TTC549 (cell line): ENCODE results near the gene AQP12A.
"Not testable (repeated sequence)": the region's sequence is repeated elsewhere in the genome, so short reads cannot be mapped to it uniquely, and the experiment has no call there.

Experiments used
- FAIRE-seq: peaks from 2 replicates; lab custom pipeline; 2012; peaks lifted over from hg19 to GRCh38; lab: Jason Lieb, UNC

Gene AQP12A

DNA sequence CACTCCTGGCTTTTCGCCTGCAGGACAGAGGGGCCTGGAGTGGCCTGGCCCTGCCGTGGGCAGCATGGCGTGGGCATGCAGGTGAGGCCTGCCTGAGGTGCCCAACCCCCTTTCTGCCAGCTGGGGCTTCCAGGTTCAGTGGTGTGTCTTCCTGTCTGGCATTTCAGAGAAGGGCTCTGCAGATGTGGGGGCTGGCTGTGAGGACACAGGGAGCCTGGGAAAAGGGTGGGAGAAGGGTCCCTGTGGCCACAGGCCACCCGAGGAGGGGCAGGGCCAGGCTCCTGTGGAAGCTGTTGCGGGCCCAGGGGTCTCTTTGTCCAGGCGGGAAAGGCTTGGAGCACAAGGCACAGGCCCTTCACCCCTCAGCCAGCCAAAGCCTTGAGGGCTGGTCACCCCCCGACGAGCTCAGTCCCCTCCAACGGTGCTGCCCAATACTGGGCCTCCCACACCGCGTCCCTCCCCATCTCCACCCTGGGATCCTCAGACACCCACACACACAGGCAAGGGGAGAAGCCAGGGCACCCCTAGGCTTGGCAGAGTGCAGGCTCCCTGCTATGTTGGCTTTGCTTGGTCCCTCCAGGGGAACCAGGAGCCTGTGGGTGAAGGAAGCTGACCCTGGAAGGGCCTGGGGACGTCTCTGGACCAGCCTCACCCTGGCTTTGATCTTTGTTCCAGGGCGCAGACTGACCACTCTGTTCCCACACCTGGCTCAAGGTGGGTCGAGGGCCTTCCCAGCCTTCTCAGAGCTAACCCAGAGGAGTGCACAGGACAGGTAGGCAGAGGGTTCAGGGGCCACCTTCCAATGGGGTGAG lies 3.7 kb upstream of the AQP12A start:
- no peak for FAIRE-seq

DNA sequence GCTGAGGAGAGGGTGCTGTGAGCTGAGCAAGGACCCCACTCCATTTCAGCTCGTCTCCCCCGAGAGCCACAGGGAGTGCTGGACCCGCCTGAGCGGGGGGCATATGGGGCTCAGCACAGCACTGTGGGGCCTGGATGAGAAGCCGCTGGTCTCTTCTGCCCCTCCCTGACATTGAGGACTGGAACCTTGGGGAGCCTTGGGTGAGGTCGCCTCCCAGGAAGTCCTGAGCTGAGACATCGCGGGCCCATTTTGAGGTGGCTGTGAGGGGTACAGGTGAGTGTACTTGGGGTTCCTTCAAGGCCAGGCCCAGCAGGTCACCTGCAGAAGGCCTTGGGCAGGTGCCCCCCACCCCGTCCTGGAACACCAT lies 3.1 kb upstream of the AQP12A start:
- no peak for FAIRE-seq

DNA sequence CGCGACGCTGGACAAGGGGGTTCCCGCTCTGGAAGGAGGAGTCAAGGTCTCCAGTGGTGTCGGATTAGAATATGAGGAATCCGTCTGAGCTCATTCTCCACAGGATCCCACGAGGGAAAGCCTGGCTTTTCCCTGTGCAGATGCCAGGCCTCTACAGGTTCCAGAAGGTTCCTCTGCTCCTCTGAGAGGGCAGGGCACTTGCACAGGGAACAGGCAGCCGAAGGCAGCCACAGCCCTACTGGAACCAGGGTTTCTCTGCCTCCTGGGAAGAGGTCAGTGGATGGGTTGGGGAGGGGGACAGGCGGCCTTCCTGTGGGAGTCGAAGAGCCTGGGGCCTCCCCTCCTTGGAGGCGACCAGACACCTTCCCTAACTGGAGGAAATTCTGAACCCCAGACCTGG lies 1.7 kb upstream of the AQP12A start:
- no peak for FAIRE-seq

DNA sequence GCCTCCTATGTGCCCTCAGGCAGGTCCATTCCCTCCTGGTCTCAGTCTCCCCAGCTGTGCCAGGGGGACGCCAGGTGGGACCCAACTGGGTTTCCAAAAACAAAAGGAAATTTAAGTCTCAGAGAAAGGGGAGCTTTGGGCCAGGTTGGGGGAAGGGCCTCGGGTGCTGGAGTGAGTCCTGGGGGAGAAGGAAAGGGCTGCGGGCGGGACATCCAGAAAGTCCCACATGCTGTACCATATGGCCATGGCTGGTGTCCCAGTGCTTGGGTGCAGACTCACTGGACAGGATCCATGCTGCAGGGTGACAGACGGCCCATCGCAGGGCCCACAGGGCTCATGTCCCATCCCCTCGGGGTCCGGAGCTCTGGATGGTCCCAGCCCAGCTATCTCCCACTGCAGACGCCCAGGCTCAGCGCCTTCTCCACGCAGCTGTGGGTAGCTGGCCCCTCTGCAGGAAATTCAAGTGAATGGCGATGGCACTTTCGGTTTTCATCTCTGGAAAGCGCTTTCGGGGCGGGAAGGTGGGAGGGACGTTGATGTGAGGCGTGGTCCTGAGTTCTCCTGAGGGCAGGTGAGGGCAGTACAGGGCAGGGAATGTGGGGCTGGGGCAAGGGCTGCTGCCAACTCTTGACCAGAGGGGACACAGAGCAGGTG lies 1.1 kb upstream of the AQP12A start:
- FAIRE-seq = not testable (repeated sequence)

DNA sequence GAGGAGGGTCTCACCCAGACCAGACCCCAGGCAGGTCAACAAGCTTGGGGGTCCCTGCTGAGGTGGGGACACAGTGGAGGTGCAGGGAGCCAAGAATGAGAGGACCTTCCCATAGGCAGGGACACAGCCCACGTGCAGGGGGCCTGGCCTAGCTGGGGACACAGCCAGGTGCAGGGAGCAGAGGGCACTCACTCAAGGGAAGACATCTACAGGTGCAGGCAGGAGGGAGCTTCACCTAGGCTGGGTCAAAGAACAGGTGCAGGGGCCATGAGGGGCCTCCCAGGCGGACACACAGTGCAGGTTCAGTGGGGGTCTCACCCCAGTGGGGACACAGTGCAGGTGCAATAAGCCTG lies 615 bp upstream of the AQP12A start:
- not testable (repeated sequence) for FAIRE-seq

DNA sequence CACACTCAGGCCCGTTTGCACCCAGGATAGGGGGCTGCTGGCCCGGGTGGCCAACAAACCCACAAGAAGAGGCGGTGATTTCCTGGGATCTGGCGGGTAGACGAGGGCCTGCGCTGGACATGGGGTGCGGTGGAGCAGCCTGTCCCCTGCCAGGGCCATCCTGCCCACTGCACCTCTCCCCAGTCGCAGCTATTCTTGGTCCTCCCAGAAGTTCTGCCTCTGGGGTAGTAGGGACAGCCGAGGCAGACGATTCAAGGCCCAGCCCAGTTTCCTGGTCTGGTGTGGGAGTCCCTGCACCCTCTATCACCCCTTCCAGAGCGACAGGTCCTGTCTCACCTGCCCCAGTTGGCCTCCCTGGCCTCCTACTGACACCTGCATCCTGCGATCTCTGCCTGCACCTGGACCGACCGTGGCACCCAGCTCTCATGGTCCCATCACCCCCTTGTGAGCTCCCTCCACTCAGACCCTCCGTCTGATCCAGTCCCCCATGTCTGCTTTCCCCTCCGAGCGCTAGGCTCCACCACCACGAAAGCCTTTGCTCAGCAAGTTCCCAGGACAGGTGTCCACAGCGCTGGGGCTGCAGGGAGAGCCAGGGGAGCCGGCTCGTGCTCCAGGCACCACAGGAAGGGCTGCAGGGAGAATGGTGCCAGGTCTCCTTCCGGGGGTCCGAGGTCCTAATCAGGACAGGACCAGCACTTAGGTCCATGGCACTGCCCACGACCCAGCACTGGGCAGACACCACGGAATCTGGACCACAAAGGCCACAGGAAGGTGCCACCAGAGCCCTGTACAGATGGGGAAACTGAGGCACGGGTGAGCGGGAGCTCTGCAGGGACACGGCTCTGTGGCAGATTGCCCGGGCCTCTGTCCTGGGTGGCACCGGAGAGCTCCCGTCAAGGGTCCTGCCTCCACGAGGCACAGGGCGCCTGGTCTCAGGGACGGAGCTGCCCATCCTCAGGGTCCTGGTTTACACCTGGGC lies 1.2 kb downstream of the AQP12A start:
- FAIRE-seq = not testable (repeated sequence)

DNA sequence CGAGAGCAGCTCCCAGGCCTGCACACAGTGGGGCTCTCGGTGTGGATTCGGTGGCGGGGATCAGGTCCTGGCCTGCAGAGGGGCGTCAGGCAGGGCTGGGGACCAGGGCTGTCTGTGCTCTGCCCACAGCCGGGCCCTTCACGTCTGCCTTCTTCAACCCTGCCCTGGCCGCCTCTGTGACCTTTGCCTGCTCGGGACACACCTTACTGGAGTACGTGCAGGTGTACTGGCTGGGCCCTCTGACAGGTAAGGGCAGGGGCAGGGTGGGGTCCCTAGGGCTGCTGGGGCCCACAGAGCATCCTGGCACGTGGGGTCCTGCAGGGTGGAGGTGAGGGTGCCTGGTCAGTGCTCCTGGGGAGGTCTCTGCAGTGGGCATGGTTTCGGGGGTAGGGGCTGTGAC lies 2.6 kb downstream of the AQP12A start:
- FAIRE-seq = not testable (repeated sequence)

DNA sequence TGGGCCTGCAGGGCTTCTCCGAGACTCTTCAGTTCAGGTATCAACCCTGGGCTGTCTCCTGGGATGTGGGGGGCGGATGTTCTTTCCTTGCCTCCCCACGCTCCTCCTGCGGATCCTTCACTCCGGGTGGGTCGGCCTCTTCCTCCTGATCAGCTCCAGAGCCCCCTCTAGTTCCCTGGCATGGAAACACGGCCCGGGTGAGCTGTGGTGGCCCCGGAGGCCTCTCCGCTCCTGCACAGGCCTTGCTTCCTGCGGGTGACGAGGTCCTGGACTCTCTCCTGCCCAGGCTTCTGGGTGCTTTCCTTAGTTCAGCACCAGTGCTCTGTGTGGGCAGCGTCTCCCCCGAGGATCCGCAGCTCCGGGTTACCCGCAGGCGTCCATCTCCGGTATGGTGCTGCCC lies 3.9 kb downstream of the AQP12A start:
- FAIRE-seq = not testable (repeated sequence)

DNA sequence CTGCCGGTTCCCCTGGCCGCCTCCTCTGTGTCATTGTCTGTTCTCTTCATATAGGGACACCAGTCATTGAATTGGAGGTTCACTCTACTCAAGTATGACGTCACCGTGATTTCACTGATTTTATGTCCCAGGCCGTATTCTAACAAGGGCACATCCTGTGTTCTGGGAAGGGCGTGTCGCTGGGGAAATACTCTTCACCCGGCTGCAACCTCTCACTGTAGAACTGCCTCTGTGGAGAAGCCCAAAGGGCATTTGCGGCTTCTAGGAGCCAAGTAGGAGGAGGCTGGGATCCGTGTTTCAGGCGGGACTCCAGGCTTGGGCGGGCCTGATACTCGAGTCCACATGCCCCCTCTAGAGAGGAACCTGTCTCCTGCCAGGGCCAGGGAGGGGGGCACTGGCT lies 4.8 kb downstream of the AQP12A start:
- not testable (repeated sequence) for FAIRE-seq

DNA sequence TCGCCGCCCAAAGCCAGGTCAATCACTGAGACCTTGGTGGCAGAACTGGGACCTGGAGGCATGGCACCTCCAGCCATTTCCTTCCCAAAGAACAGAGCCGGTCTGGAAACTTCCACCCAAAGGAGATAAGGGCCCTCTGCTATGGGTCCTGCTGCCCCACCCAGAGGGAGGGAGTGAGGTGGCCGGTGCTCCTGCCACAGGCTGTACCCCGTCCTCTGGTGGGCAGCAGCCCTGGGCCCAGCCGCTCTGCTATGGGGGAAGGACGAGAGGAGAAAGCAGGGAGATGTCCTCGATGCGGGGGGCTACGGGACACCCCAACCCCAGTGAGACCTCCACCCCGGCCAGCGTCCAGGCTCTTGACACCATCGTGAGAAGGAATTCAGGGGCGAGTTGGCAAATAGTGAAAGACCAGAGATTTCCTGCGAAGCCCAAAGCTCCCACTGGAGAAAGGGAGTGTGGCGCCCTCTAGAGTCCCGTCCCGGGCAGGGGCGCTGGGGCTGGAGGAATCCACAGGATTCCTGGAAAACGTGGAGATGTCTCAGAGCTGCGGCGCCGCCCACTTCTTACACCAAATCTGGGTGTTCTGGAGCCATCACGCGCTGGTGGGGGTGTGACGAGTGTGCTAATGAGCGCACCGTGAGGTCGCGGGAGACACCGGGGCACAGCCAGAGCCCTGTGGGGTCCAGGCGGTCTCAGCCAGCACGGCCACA lies 7.3 kb downstream of the AQP12A start:
- FAIRE-seq = peak; percentile 73

DNA sequence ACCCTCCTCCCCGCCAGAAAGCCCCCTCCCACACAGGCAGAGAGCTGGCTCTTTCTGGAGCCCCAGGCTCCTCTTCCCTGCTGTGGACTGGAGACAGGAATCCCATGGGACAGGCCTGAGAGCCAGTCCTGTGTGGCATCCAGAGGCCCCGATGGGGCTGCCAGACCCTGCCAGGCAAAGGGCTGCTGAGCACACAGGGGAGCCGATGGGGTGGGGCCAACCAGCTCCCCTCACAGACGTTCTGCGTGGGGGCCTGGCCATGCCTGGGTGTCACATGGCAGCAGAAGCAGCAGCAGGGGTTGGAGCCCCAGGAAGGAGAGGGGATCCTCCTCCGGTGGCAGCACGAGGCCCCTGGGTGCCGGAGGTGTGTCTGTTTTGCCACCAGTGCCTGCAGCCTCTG lies 8.2 kb downstream of the AQP12A start:
- FAIRE-seq = not testable (repeated sequence)

DNA sequence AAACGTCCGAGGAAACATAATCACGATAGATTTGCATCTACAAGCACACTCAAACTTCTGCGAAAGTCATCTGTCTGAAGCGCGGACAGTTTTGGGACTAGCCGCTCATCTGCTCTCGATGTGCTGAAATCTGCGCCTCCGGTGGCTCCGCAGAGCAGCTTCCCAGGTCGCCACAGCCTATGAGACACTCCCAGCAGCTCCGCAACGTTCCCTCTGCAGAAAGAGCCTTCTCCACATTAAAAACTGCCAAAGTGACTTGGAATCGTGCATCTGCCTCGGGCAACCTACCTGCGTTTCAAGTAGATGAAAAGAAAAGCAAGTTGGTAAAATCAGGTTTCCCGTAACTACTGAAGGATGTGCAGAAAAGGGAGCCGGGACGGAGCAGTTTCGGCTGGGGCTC lies 8.9 kb downstream of the AQP12A start:
- FAIRE-seq = not testable (repeated sequence)

DNA sequence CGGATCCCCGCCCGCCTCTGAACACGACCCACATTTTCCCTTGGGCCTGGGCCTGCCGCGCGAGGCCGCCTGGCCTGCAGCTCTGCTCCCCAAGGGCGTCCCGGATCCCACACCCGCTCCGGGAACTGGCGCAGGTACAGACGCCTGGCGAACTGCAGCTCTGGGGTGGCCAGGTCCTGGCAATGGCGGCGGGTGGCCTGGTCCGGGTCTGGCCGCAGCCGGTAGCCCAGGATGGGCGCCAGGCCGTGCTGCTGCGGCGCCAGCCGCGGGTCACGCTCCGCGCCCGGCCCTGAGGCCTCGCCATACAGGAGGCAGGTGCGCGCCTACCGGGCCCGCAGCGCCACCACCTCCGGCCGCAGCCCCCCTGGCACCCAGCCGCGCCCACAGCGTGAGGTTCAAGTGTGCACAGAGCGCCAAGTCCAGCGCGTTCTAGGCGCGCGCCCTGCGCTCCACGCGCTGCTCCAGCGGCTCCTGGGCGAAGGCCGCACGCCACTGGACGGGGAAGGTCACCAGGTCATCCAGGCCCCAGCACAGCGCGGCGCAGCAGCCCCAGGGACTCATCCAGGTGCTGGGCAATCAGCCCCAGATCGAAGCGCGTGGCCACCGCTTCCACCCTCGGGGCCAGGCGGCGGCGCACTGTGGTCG lies 9.5 kb downstream of the AQP12A start:
- no peak for FAIRE-seq

DNA sequence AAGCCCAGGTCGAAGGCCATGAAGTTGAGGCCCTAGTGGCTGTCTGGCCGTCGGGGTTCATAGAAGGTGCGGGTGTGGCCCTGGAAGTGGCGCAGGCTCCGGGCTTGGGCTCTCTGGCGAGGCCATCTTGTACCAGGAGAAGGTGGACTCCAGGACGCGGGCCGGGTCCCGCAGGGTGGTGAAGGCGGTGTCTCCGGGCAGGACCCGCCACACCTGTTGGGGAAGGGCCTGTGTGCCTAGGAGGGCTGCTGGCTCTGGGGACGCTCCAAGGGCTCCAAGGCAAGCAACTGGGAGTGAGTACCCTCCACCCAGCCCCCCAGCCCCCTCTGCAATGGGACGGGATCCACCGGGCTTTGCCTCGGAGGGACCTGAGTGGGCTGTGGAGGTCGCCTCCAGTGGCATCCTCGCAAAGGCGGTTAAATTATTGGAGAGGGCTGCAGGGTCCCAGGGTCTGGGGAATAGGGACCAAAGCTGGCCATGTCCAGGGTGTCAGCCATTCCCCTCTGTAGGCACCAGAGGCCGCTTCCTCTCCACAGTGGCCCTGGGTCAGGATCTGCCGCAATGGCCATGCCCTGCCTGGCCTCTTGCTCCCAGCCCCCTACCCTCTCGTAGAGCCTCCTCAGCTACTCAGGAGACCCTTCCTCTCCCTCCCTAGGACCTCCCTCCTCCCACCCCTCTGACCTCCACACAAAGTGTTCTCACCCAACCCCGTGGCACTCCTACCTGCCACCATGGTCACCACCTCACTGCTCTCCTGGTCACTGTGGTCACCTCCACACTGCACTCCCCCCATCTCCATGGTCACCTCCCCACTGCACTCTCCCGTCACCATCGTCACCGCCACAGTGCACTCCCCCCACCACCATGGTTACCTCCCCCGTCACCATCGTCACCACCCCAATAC lies 10.3 kb downstream of the AQP12A start:
- FAIRE-seq = no peak

DNA sequence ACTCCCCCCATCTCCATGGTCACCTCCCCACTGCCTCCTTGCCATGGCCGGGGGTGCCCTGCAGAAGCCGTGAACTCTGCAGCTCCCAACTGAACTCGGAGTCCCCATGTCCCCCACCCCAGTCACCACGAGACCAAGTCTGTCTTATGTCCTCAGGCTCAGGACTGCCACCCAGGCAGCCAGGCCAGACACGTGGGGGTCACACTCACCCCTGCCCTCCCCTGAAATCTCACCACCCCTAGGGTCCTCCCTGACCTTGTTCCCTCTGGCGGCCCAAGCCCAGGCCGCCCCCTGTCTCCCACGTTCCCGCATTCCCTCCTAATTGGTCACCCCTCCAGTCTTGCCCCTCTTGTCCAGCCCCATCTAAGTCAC lies 11.0 kb downstream of the AQP12A start:
- no peak for FAIRE-seq

DNA sequence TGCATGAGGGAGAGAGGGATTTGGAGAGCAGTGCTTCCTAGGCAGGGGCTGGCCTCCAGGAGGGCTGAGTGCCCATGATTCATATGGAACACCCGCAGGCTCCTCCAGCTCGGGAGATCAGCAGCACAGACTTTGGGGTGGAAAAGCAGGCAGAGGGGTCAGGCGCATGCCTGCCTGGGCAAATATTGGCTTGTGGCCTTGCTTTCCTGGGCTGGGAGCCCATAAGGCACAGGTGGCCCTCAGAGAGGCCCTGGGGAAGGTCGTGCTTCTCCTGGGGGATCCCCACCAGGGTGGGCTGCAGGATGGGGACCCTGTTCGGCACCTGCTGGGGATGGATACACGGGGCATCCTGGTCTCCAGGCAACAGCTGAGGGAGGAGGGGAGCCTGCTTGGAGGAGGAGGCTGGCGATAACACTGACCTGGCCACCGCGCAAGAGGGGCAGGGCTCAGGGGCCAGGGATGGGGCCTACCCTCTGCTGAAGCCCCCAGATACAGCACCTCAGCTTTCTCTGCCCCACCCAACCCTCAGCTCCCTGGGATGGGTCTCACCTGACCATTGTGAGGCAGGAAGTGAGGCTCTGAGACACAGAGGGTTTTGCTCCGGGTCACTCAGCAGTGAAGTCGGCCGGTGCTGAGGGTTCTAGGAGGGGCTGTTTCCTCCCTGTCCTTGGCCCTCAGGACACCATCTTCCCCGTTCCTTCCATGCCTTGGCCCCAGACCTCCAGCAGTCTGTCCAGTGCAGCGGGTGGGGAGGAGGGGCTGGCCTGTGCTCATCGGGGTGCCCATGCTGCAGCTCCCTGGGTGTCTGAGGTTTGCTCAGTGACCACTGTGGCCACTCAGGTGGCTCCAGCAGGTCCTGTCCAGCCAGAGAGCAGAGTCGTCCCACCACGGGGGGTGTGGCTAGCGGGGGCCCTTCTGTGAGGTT lies 12.0 kb downstream of the AQP12A start:
- no peak for FAIRE-seq

DNA sequence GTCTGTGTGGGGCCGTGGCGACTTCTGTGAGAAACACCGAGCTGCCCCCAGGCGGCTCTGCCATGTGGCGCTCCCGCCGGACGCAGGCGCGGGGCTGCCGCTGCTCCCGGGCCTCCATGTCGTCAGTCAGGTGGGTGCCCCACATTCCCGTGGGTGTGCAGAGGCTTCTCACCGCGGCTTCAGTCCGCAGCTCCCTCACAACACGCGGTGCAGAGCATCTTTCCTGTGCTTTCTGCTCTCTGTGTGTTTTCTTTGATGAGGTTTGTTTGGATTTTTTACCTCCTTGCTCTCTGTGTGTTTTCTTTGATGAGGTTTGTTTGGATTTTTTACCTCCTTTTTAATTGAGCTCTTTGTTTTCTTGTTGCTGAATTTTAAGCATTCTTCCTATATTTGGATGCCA lies 13.0 kb downstream of the AQP12A start:
- no peak for FAIRE-seq

DNA sequence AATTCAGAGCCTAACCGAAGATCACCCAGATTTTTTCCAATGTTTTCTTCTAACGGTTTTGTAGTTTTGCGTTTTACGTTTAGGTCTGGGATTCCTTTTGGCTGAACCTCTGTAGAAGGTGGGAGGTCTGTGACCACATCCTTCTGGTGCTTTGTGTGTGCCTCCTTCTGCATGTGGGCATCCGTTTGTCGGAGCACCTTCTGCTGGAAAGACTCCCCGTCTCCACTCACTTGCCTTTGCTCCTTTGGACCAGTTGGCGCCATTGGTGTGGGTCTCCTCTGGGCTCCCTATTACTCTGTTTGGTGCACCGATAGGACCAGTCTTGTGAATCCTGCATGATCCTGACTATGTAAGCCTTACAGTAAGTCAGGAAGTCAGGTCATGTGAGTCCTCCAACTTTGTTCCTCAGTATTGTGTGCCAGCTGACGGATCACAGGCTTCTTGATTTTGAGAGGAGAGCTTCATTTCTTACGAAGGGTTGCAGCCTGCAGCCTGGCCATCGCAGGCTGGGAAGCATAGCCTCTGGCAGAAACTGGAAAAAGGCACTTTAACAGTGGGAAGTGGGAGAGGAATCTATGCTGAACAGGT lies 13.6 kb downstream of the AQP12A start:
- FAIRE-seq = no peak
